ENCODE results near the gene RANBP9.

The RANBP9 gene

GRCh38 chr6:13681305-13682061, 30.2 kb downstream of the RANBP9 start:
- no peak overlapping the region for H3K4me2 ChIP-seq (ENCODE audit: low read length)
- peaks cover 5% of the 10 kb centered on the region; the same call in 1 of the 2 replicates for H3K9me3 ChIP-seq (ENCODE audit: control insufficient read depth, insufficient read depth, low read length)
- H3K79me2 ChIP-seq (ENCODE audit: control insufficient read depth, low read length): peaks cover 94% of the 10 kb centered on the region
- no peak for TF ChIP-seq EZH2phosphoT487 (IDR thresholded peaks at IDR 0.05; ENCODE audit: borderline replicate concordance, low read length)
- TF ChIP-seq CTCF (IDR thresholded peaks at IDR 0.05; ENCODE audit: low read depth, low read length, poor library complexity, severe bottlenecking): no peak
- H3K4me1 ChIP-seq (ENCODE audit: control insufficient read depth, low read length): peaks cover 16% of the 10 kb centered on the region
- no peaks in the 10 kb centered on the region for H3F3A ChIP-seq (ENCODE audit: control insufficient read depth, insufficient read depth)
- H4K20me1 ChIP-seq (ENCODE audit: control insufficient read depth, insufficient read depth, low read depth, low read length): no peaks in the 10 kb centered on the region
- no peak overlapping the region for H3K27ac ChIP-seq (ENCODE audit: low read depth, low read length)
- H3K4me3 ChIP-seq (ENCODE audit: low read length): no peak overlapping the region
- no peaks in the 10 kb centered on the region for H3K9me2 ChIP-seq (replicated peaks; ENCODE audit: control insufficient read depth, low read length)
- H3K27me3 ChIP-seq (ENCODE audit: control insufficient read depth, low read length): no peaks in the 10 kb centered on the region
- H3K36me3 ChIP-seq (ENCODE audit: control insufficient read depth, low read length): peaks cover 51% of the 10 kb centered on the region

GRCh38 chr6:13680448-13680968, 31.1 kb downstream of the RANBP9 start:
- no peak for TF ChIP-seq EZH2phosphoT487 (IDR thresholded peaks at IDR 0.05; ENCODE audit: borderline replicate concordance, low read length)
- TF ChIP-seq CTCF (IDR thresholded peaks at IDR 0.05; ENCODE audit: low read depth, low read length, poor library complexity, severe bottlenecking): no peak
- H4K20me1 ChIP-seq (ENCODE audit: control insufficient read depth, insufficient read depth, low read depth, low read length): no peaks in the 10 kb centered on the region
- peaks cover 51% of the 10 kb centered on the region for H3K36me3 ChIP-seq (ENCODE audit: control insufficient read depth, low read length)
- H3K9me3 ChIP-seq (ENCODE audit: control insufficient read depth, insufficient read depth, low read length): peaks cover 5% of the 10 kb centered on the region; the same call in 1 of the 2 replicates
- no peak overlapping the region for H3K4me2 ChIP-seq (ENCODE audit: low read length)
- H3K27ac ChIP-seq (ENCODE audit: low read depth, low read length): no peak overlapping the region
- peaks cover 99% of the 10 kb centered on the region for H3K79me2 ChIP-seq (ENCODE audit: control insufficient read depth, low read length)
- H3K4me1 ChIP-seq (ENCODE audit: control insufficient read depth, low read length): peaks cover 16% of the 10 kb centered on the region
- no peaks in the 10 kb centered on the region for H3F3A ChIP-seq (ENCODE audit: control insufficient read depth, insufficient read depth)
- H3K9me2 ChIP-seq (replicated peaks; ENCODE audit: control insufficient read depth, low read length): no peaks in the 10 kb centered on the region
- H3K4me3 ChIP-seq (ENCODE audit: low read length): no peak overlapping the region
- H3K27me3 ChIP-seq (ENCODE audit: control insufficient read depth, low read length): no peaks in the 10 kb centered on the region

DNA sequence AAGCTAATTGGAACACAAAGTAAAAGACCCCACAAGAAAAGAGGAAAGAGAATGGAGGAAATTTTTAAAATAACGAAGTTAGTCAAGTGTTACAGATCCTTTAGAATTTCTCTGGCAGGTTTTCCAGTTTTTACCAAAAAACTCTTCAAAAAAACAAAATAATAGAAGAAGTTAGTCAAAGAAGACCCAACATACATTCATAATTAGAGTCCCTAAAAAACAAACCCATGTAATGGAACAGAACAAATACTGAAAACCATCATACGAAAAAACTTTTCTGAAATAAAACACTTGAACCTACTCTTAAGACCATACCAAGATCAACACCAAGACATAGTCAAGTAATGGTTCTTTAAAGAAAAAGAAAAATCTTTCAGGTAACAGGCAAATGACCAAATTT, 31.6 kb downstream of the RANBP9 start:
- Histone ChIP-seq H3K4me1 (ENCODE audit: control insufficient read depth, low read length) (peaks cover 16% of the 10 kb centered on the region), H3K79me2 (ENCODE audit: control insufficient read depth, low read length) (peaks cover 99% of the 10 kb centered on the region), H3K36me3 (ENCODE audit: control insufficient read depth, low read length) (peaks cover 51% of the 10 kb centered on the region), H3K27me3 (ENCODE audit: control insufficient read depth, low read length) (no peaks in the 10 kb centered on the region), H4K20me1 (ENCODE audit: control insufficient read depth, insufficient read depth, low read depth, low read length) (no peaks in the 10 kb centered on the region), H3K9me2 (replicated peaks; ENCODE audit: control insufficient read depth, low read length) (no peaks in the 10 kb centered on the region), H3K4me3 (ENCODE audit: low read length) (no peak overlapping the region), H3K27ac (ENCODE audit: low read depth, low read length) (no peak overlapping the region), H3K9me3 (ENCODE audit: control insufficient read depth, insufficient read depth, low read length) (peaks cover 5% of the 10 kb centered on the region; the same call in 1 of the 2 replicates), H3F3A (ENCODE audit: control insufficient read depth, insufficient read depth) (no peaks in the 10 kb centered on the region), H3K4me2 (ENCODE audit: low read length) (no peak overlapping the region)
- TF ChIP-seq EZH2phosphoT487 (IDR thresholded peaks at IDR 0.05; ENCODE audit: borderline replicate concordance, low read length) (no peak), CTCF (IDR thresholded peaks at IDR 0.05; ENCODE audit: low read depth, low read length, poor library complexity, severe bottlenecking) (no peak)

All from DOHH2 (cell line).